ENCODE measurements around the gene AKAP5. TPM values are rescaled to one million over a fixed set of nuclear protein-coding genes. Genes with fewer than 3 reads are reported as not detected.
"Not testable (repeated sequence)": the region's sequence is repeated elsewhere in the genome, so short reads cannot be mapped to it uniquely, and the experiment has no call there.

Gene AKAP5
- total and polyA plus RNA-seq, 2 donors: 0.71 to 2.2 TPM

GRCh38 chr14:64510825-64511671, 45.7 kb downstream of the AKAP5 start:
- peaks cover 0 to 5% of the 10 kb centered on the region in 2 donors for H3K36me3 ChIP-seq (ENCODE audit: control insufficient read depth in 2 of 2, insufficient read depth in 2 of 2, low read length in 1 of 2)
- H3K9me3 ChIP-seq (ENCODE audit: control insufficient read depth in 2 of 2, insufficient read depth in 1 of 2, low read length in 1 of 2): no peaks in the 10 kb centered on the region
- peak overlapping the region in 1 of 2 donors; percentile 45 for H3K27ac ChIP-seq (ENCODE audit: low read depth in 1 of 2, low read length in 1 of 2)
- H3K4me3 ChIP-seq (ENCODE audit: low read length in 2 of 2): no peak overlapping the region
- peaks cover 7 to 36% of the 10 kb centered on the region in 2 donors for H3K4me1 ChIP-seq (ENCODE audit: control insufficient read depth in 2 of 2, insufficient read depth in 2 of 2, low read length in 2 of 2)
- peak in 8 of 9 donors; percentile 61 to 84 (median 78) for DNase-seq (ENCODE audit: low read depth in 6 of 9, low spot score in 9 of 9)
- H3K27me3 ChIP-seq (ENCODE audit: control insufficient read depth in 2 of 2, insufficient read depth in 1 of 2, low read length in 1 of 2): no peaks in the 10 kb centered on the region
- 15% methylated on average over 4 of the region's 4 CpGs for WGBS

- peaks cover 7 to 21% of the 10 kb centered on the region in 2 donors for H3K4me1 ChIP-seq (ENCODE audit: control insufficient read depth in 2 of 2, insufficient read depth in 2 of 2, low read length in 2 of 2)
- H3K36me3 ChIP-seq (ENCODE audit: control insufficient read depth in 2 of 2, insufficient read depth in 2 of 2, low read length in 1 of 2): peaks cover 0 to 5% of the 10 kb centered on the region in 2 donors
- WGBS: 97% methylated on average over 2 of the region's 2 CpGs
- no peaks in the 10 kb centered on the region for H3K27me3 ChIP-seq (ENCODE audit: control insufficient read depth in 2 of 2, insufficient read depth in 1 of 2, low read length in 1 of 2)
- DNase-seq (ENCODE audit: low read depth in 6 of 9, low spot score in 9 of 9): no peak
- H3K27ac ChIP-seq (ENCODE audit: low read depth in 1 of 2, low read length in 1 of 2): no peak overlapping the region
- no peak overlapping the region for H3K4me3 ChIP-seq (ENCODE audit: low read length in 2 of 2)
- H3K9me3 ChIP-seq (ENCODE audit: control insufficient read depth in 2 of 2, insufficient read depth in 1 of 2, low read length in 1 of 2): no peaks in the 10 kb centered on the region
Observed at GRCh38 chr14:64513271-64513670, 48.0 kb downstream of the AKAP5 start.

- Histone ChIP-seq H3K4me3 (ENCODE audit: low read length in 2 of 2) (no peak overlapping the region), H3K27me3 (ENCODE audit: control insufficient read depth in 2 of 2, insufficient read depth in 1 of 2, low read length in 1 of 2) (no peaks in the 10 kb centered on the region), H3K27ac (ENCODE audit: low read depth in 1 of 2, low read length in 1 of 2) (no peak overlapping the region), H3K9me3 (ENCODE audit: control insufficient read depth in 2 of 2, insufficient read depth in 1 of 2, low read length in 1 of 2) (no peaks in the 10 kb centered on the region), H3K36me3 (ENCODE audit: control insufficient read depth in 2 of 2, insufficient read depth in 2 of 2, low read length in 1 of 2) (peaks cover 0 to 5% of the 10 kb centered on the region in 2 donors), H3K4me1 (ENCODE audit: control insufficient read depth in 2 of 2, insufficient read depth in 2 of 2, low read length in 2 of 2) (peaks cover 7 to 13% of the 10 kb centered on the region in 2 donors)
- WGBS: 86% methylated on average over 1 of the region's 1 CpG
- no peak for DNase-seq (ENCODE audit: low read depth in 6 of 9, low spot score in 9 of 9)
Observed at GRCh38 chr14:64515053-64515452, 49.8 kb downstream of the AKAP5 start.

GRCh38 chr14:64516969-64517368, 51.7 kb downstream of the AKAP5 start:
- Histone ChIP-seq H3K4me3 (ENCODE audit: low read length in 2 of 2) (no peak overlapping the region), H3K4me1 (ENCODE audit: control insufficient read depth in 2 of 2, insufficient read depth in 2 of 2, low read length in 2 of 2) (no peaks in the 10 kb centered on the region), H3K27ac (ENCODE audit: low read depth in 1 of 2, low read length in 1 of 2) (no peak overlapping the region), H3K9me3 (ENCODE audit: control insufficient read depth in 2 of 2, insufficient read depth in 1 of 2, low read length in 1 of 2) (no peaks in the 10 kb centered on the region), H3K36me3 (ENCODE audit: control insufficient read depth in 2 of 2, insufficient read depth in 2 of 2, low read length in 1 of 2) (peaks cover 0 to 6% of the 10 kb centered on the region in 2 donors), H3K27me3 (ENCODE audit: control insufficient read depth in 2 of 2, insufficient read depth in 1 of 2, low read length in 1 of 2) (no peaks in the 10 kb centered on the region)
- no peak for DNase-seq (ENCODE audit: low read depth in 6 of 9, low spot score in 9 of 9)
- 98% methylated on average over 1 of the region's 1 CpG for WGBS

GRCh38 chr14:64517667-64518066, 52.4 kb downstream of the AKAP5 start:
- 98% methylated on average over 6 of the region's 6 CpGs for WGBS
- not testable (repeated sequence) for DNase-seq (ENCODE audit: low read depth in 6 of 9, low spot score in 9 of 9); H3K9me3 ChIP-seq (ENCODE audit: control insufficient read depth in 2 of 2, insufficient read depth in 1 of 2, low read length in 1 of 2); H3K4me1 ChIP-seq (ENCODE audit: control insufficient read depth in 2 of 2, insufficient read depth in 2 of 2, low read length in 2 of 2); H3K27ac ChIP-seq (ENCODE audit: low read depth in 1 of 2, low read length in 1 of 2); H3K27me3 ChIP-seq (ENCODE audit: control insufficient read depth in 2 of 2, insufficient read depth in 1 of 2, low read length in 1 of 2); H3K4me3 ChIP-seq (ENCODE audit: low read length in 2 of 2)
- H3K36me3 ChIP-seq (ENCODE audit: control insufficient read depth in 2 of 2, insufficient read depth in 2 of 2, low read length in 1 of 2): peaks cover 3 to 13% of the 10 kb centered on the region in 2 donors

- Histone ChIP-seq H3K27me3 (ENCODE audit: control insufficient read depth in 2 of 2, insufficient read depth in 1 of 2, low read length in 1 of 2) (no peaks in the 10 kb centered on the region), H3K27ac (ENCODE audit: low read depth in 1 of 2, low read length in 1 of 2) (no peak overlapping the region), H3K9me3 (ENCODE audit: control insufficient read depth in 2 of 2, insufficient read depth in 1 of 2, low read length in 1 of 2) (no peaks in the 10 kb centered on the region), H3K4me1 (ENCODE audit: control insufficient read depth in 2 of 2, insufficient read depth in 2 of 2, low read length in 2 of 2) (no peaks in the 10 kb centered on the region), H3K36me3 (ENCODE audit: control insufficient read depth in 2 of 2, insufficient read depth in 2 of 2, low read length in 1 of 2) (peaks cover 8 to 19% of the 10 kb centered on the region in 2 donors), H3K4me3 (ENCODE audit: low read length in 2 of 2) (no peak overlapping the region)
- 96% methylated on average over 4 of the region's 4 CpGs for WGBS
- DNase-seq (ENCODE audit: low read depth in 6 of 9, low spot score in 9 of 9): no peak
Observed at GRCh38 chr14:64518229-64518628, 52.9 kb downstream of the AKAP5 start.

GRCh38 chr14:64520699-64521098, 55.4 kb downstream of the AKAP5 start:
- WGBS: 99% methylated on average over 4 of the region's 4 CpGs
- no peaks in the 10 kb centered on the region for H3K4me1 ChIP-seq (ENCODE audit: control insufficient read depth in 2 of 2, insufficient read depth in 2 of 2, low read length in 2 of 2)
- H3K4me3 ChIP-seq (ENCODE audit: low read length in 2 of 2): no peak overlapping the region
- no peak for DNase-seq (ENCODE audit: low read depth in 6 of 9, low spot score in 9 of 9)
- no peak overlapping the region for H3K27ac ChIP-seq (ENCODE audit: low read depth in 1 of 2, low read length in 1 of 2)
- no peaks in the 10 kb centered on the region for H3K9me3 ChIP-seq (ENCODE audit: control insufficient read depth in 2 of 2, insufficient read depth in 1 of 2, low read length in 1 of 2)
- H3K36me3 ChIP-seq (ENCODE audit: control insufficient read depth in 2 of 2, insufficient read depth in 2 of 2, low read length in 1 of 2): peaks cover 10 to 22% of the 10 kb centered on the region in 2 donors
- H3K27me3 ChIP-seq (ENCODE audit: control insufficient read depth in 2 of 2, insufficient read depth in 1 of 2, low read length in 1 of 2): no peaks in the 10 kb centered on the region

GRCh38 chr14:64522591-64523355, 57.5 kb downstream of the AKAP5 start:
- DNase-seq (ENCODE audit: low read depth in 6 of 9, low spot score in 9 of 9): no peak
- Histone ChIP-seq H3K4me3 (ENCODE audit: low read length in 2 of 2) (no peak overlapping the region), H3K9me3 (ENCODE audit: control insufficient read depth in 2 of 2, insufficient read depth in 1 of 2, low read length in 1 of 2) (no peaks in the 10 kb centered on the region), H3K4me1 (ENCODE audit: control insufficient read depth in 2 of 2, insufficient read depth in 2 of 2, low read length in 2 of 2) (no peaks in the 10 kb centered on the region), H3K27ac (ENCODE audit: low read depth in 1 of 2, low read length in 1 of 2) (no peak overlapping the region), H3K36me3 (ENCODE audit: control insufficient read depth in 2 of 2, insufficient read depth in 2 of 2, low read length in 1 of 2) (peaks cover 10 to 35% of the 10 kb centered on the region in 2 donors), H3K27me3 (ENCODE audit: control insufficient read depth in 2 of 2, insufficient read depth in 1 of 2, low read length in 1 of 2) (no peaks in the 10 kb centered on the region)
- WGBS: 96% methylated on average over 9 of the region's 9 CpGs

Data from thymus (tissue), 11 donors.